GM06990 (cell line): Measurements from ENCODE around the gene VSTM2A.

Experiments used
- DNase-seq: peaks from one replicate; pipeline ENCODE4 v3.0.0-alpha.2; 2011; ENCODE audit not compliant: insufficient read length; ENCODE audit errors: extremely low read depth
- H3K27me3 ChIP-seq: replicated peaks from 2 replicates; pipeline ENCODE4 v1.6.0; 2011; ENCODE audit warnings: low read length; ENCODE audit not compliant: control insufficient read depth, insufficient read depth
- H3K36me3 ChIP-seq: 2 replicates; pipeline ENCODE4 v1.5.1; 2011; ENCODE audit warnings: low read length; ENCODE audit not compliant: control insufficient read depth, insufficient read depth
- H3K4me3 ChIP-seq: replicated peaks from 2 replicates; pipeline ENCODE4 v1.5.1; 2011; ENCODE audit warnings: low read depth, mild to moderate bottlenecking, control low read depth, low read length
- TF ChIP-seq, protein P1 (sequence below): IDR thresholded peaks from 2 replicates; pipeline ENCODE4 v1.5.1; 2011; ENCODE audit warnings: low read length, control low read depth, mild to moderate bottlenecking, inconsistent platforms; ENCODE audit not compliant: insufficient read depth, poor library complexity, severe bottlenecking

VSTM2A gene

DNA sequence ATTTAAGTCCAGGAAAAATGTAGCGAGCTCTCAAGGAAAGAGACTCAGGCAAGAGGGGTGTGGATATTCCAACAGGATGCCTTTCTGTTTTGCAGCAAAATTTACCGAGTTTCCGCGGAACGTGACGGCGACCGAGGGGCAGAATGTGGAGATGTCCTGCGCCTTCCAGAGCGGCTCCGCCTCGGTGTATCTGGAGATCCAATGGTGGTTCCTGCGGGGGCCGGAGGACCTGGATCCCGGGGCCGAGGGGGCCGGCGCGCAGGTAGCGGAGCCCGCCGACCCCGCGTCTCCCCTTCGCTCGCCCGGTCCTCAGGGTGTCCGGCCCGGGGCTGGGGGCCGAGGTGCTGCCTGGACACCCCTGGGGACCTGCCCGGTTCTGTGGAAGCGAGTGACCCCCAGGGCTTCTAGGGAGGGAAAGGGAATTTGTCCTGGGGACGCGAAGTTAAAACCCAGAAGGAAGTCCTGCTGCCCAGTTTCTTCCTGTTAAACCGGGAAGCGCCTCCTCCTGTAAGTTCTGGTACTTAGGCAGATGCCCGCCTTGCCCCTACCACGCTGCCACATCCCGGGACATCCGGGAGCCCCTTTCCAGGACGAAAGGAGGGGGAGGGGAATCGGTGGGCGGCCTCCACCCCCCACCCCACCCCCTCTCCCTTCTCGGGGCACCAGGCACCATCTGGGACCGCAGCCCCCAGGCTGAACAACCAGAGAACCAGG lies 2.5 kb downstream of the VSTM2A start:
- no peak for DNase-seq
- Histone ChIP-seq H3K4me3 (no peak overlapping the region), H3K36me3 (no peaks in the 10 kb centered on the region), H3K27me3 (no peaks in the 10 kb centered on the region)
- TF ChIP-seq, protein P1, sequence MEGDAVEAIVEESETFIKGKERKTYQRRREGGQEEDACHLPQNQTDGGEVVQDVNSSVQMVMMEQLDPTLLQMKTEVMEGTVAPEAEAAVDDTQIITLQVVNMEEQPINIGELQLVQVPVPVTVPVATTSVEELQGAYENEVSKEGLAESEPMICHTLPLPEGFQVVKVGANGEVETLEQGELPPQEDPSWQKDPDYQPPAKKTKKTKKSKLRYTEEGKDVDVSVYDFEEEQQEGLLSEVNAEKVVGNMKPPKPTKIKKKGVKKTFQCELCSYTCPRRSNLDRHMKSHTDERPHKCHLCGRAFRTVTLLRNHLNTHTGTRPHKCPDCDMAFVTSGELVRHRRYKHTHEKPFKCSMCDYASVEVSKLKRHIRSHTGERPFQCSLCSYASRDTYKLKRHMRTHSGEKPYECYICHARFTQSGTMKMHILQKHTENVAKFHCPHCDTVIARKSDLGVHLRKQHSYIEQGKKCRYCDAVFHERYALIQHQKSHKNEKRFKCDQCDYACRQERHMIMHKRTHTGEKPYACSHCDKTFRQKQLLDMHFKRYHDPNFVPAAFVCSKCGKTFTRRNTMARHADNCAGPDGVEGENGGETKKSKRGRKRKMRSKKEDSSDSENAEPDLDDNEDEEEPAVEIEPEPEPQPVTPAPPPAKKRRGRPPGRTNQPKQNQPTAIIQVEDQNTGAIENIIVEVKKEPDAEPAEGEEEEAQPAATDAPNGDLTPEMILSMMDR, result no peak

DNA sequence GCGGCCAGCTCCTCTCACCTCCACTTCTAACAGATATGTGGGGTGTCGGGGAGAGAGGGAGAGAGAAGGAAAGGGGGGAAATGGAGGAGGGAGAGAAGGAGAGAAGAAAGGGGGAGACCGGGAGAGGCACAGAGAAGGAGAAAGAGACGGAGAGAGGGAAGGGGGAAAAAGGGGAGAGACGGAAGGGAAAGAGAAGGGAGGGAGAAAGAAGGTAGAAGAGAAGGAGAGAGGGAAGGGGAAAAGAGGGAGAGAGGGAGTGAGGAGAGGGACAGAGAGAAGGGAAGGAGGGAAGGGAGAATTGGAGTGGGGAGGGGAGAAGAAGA lies 3.0 kb downstream of the VSTM2A start:
- TF ChIP-seq, protein P1, result no peak
- no peak for DNase-seq
- Histone ChIP-seq H3K27me3 (no peaks in the 10 kb centered on the region), H3K4me3 (no peak overlapping the region), H3K36me3 (no peaks in the 10 kb centered on the region)

DNA sequence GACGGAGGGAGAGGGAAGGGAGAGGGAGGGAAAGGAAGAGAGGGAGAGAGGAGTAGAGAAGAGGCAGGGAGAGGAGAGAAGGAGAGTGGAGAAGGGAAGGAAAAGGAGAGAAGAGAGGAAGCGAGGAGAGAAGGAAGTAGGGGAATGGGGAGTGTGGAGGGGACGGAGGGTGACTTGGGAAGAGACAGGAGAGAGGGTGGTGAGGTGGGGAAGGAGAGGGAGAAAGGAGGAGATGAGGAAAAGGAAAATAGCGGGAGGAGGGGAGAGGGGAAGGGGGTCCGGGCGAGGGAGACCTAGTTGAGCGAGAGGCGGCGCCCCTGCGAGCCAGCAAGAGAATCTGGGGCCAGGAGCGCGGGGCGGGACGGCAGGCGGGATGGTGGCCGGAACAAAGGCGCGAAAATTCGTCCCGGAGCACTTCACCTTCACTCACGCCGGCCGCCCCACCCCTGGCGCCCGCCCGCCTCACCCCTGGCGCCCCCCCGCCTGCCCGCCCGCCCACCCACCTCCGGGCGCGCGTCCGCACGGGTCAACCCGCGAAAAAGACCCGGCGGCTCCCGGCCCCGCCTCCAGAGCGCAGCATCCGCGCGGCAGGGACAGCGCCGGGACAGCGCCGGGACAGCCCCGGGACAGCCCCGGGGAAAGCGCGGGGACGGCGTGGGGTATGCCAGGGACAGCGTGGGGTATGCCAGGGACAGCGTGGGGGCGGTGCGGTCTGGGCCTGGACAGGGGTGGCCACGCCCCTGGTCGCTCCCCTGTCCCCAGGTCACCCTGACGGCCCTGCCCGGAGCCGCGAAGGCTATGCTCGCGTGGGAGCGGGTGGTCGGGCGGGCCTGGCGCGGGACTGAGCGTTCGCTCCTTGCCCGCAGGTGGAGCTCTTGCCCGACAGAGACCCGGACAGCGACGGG lies 4.2 kb downstream of the VSTM2A start:
- Histone ChIP-seq H3K36me3 (no peaks in the 10 kb centered on the region), H3K4me3 (no peak overlapping the region), H3K27me3 (no peaks in the 10 kb centered on the region)
- no peak for DNase-seq
- TF ChIP-seq, protein P1, result no peak

DNA sequence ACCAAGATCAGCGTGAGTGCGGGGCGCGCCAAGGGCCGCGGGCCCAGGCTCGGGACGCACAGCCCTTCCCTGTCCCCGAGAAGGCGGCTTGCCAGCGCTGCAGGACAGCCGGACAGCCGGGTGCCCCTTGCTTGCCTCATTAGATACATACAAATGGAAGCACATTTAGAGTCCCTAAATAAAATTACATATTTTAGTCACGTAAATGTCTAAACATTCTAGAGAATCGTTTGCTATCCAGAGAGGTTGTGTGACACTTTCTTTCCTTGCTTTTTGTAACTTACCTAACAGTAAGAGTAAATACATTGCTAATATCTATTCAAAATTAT lies 4.8 kb downstream of the VSTM2A start:
- DNase-seq, result no peak
- Histone ChIP-seq H3K4me3 (no peak overlapping the region), H3K27me3 (no peaks in the 10 kb centered on the region), H3K36me3 (no peaks in the 10 kb centered on the region)
- TF ChIP-seq, protein P1, result no peak

DNA sequence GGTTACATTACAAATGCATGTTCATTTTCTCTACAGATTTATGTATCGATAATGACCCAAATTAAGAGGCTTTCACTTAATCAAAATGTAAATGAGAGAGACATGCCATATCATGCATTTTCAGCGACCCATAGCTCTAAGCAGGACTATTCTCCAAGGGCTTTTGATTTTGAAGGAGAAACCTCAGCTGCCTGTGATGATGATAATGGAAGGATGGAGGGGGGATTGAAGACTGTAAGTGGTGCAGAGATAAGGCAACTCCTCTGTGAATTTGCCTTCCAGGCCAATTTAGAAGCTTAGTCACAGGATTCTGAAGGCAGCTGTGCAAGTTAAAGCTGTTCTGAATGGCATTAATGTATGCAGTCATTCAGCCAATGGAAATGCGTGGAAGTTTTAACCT lies 8.3 kb downstream of the VSTM2A start:
- no peaks in the 10 kb centered on the region for H3K36me3 ChIP-seq
- no peak overlapping the region for H3K4me3 ChIP-seq
- TF ChIP-seq, protein P1, result no peak
- H3K27me3 ChIP-seq, result no peaks in the 10 kb centered on the region
- no peak for DNase-seq

DNA sequence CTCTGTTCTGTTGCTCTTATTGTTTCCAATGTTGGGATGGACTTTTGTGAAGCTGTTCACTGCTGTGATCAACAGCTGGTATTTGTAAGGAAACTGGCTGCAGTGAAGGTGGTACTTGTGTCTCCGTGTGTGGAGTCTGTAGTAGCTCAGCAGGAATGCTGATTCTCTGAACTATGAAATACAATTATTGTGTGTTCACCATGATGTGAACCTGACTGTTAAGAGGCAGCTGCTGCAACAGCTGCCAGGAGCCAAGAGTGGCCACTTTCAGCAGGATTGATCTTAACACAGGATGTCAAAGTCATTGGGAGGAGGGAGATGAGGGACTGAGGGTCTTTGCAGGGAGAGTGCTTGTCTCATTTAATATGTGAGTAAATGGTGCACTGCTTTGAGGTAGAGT lies 13.9 kb downstream of the VSTM2A start:
- no peak for DNase-seq
- H3K27me3 ChIP-seq, result no peaks in the 10 kb centered on the region
- no peak overlapping the region for H3K4me3 ChIP-seq
- H3K36me3 ChIP-seq, result no peaks in the 10 kb centered on the region
- TF ChIP-seq, protein P1, result no peak
